ENCODE results near the gene SPINK1. TPM values are rescaled to one million over a fixed set of nuclear protein-coding genes. Genes with fewer than 3 reads are reported as not detected.
A peak's percentile ranks its signal among the peaks of the same experiment; 100 is the strongest.
"Not testable (repeated sequence)": the region's sequence is repeated elsewhere in the genome, so short reads cannot be mapped to it uniquely, and the experiment has no call there.

SPINK1 gene
- total and polyA plus RNA-seq, 5 donors from 2014 or later: not detected

GRCh38 chr5:147874118-147874875 lies 42.8 kb upstream of the SPINK1 start:
- H3K4me1 ChIP-seq (ENCODE audit: control insufficient read depth, insufficient read depth, low read length, poor library complexity, severe bottlenecking); H3K36me3 ChIP-seq (ENCODE audit: control insufficient read depth, insufficient read depth, low read length); H3K9me3 ChIP-seq (ENCODE audit: control insufficient read depth in 2 of 2, low read length in 2 of 2); DNase-seq; H3K9me3 Mint-ChIP-seq; H3K36me3 Mint-ChIP-seq; H3K4me3 Mint-ChIP-seq; H3K27me3 ChIP-seq (ENCODE audit: control insufficient read depth, insufficient read depth, low read length); H3K4me3 ChIP-seq (ENCODE audit: low read depth, low read length); H3K4me1 Mint-ChIP-seq; H3K27me3 Mint-ChIP-seq; ATAC-seq (ENCODE audit: low read depth in 2 of 2); H3K27ac ChIP-seq (ENCODE audit: insufficient read depth, low read length, poor library complexity, severe bottlenecking): not testable (repeated sequence)
- peak overlapping the region in 1 of 3 donors; percentile 64 for H3K27ac Mint-ChIP-seq

- not testable (repeated sequence) for H3K4me1 ChIP-seq (ENCODE audit: control insufficient read depth, insufficient read depth, low read length, poor library complexity, severe bottlenecking); H3K4me3 Mint-ChIP-seq; H3K4me3 ChIP-seq (ENCODE audit: low read depth, low read length); H3K27ac Mint-ChIP-seq; H3K4me1 Mint-ChIP-seq; H3K27ac ChIP-seq (ENCODE audit: insufficient read depth, low read length, poor library complexity, severe bottlenecking); ATAC-seq (ENCODE audit: low read depth in 2 of 2); H3K36me3 ChIP-seq (ENCODE audit: control insufficient read depth, insufficient read depth, low read length); H3K27me3 ChIP-seq (ENCODE audit: control insufficient read depth, insufficient read depth, low read length); H3K27me3 Mint-ChIP-seq; H3K36me3 Mint-ChIP-seq; H3K9me3 Mint-ChIP-seq; DNase-seq; H3K9me3 ChIP-seq (ENCODE audit: control insufficient read depth in 2 of 2, low read length in 2 of 2)
Measured at GRCh38 chr5:147872744-147873435, 41.4 kb upstream of the SPINK1 start.

- not testable (repeated sequence) for H3K4me1 ChIP-seq (ENCODE audit: control insufficient read depth, insufficient read depth, low read length, poor library complexity, severe bottlenecking); H3K27ac Mint-ChIP-seq; H3K36me3 ChIP-seq (ENCODE audit: control insufficient read depth, insufficient read depth, low read length); H3K9me3 ChIP-seq (ENCODE audit: control insufficient read depth in 2 of 2, low read length in 2 of 2); H3K36me3 Mint-ChIP-seq; H3K27ac ChIP-seq (ENCODE audit: insufficient read depth, low read length, poor library complexity, severe bottlenecking); H3K4me1 Mint-ChIP-seq; H3K9me3 Mint-ChIP-seq; H3K27me3 Mint-ChIP-seq; H3K4me3 Mint-ChIP-seq; ATAC-seq (ENCODE audit: low read depth in 2 of 2); H3K4me3 ChIP-seq (ENCODE audit: low read depth, low read length); DNase-seq; H3K27me3 ChIP-seq (ENCODE audit: control insufficient read depth, insufficient read depth, low read length)
Measured at GRCh38 chr5:147871980-147872549, 40.6 kb upstream of the SPINK1 start.

GRCh38 chr5:147869892-147870291 lies 38.4 kb upstream of the SPINK1 start:
- H3K27me3 Mint-ChIP-seq; H3K27me3 ChIP-seq (ENCODE audit: control insufficient read depth, insufficient read depth, low read length); H3K27ac ChIP-seq (ENCODE audit: insufficient read depth, low read length, poor library complexity, severe bottlenecking); DNase-seq; H3K4me1 Mint-ChIP-seq; ATAC-seq (ENCODE audit: low read depth in 2 of 2); H3K9me3 Mint-ChIP-seq; H3K9me3 ChIP-seq (ENCODE audit: control insufficient read depth in 2 of 2, low read length in 2 of 2); H3K4me1 ChIP-seq (ENCODE audit: control insufficient read depth, insufficient read depth, low read length, poor library complexity, severe bottlenecking); H3K36me3 Mint-ChIP-seq; H3K27ac Mint-ChIP-seq; H3K36me3 ChIP-seq (ENCODE audit: control insufficient read depth, insufficient read depth, low read length); H3K4me3 ChIP-seq (ENCODE audit: low read depth, low read length); H3K4me3 Mint-ChIP-seq: not testable (repeated sequence)

- no peak for ATAC-seq (ENCODE audit: low read depth in 2 of 2)
- Mint-ChIP-seq H3K27ac (no peak overlapping the region), H3K27me3 (no peaks in the 10 kb centered on the region), H3K4me3 (no peak overlapping the region), H3K9me3 (peaks cover 0 to 8% (median 0%) of the 10 kb centered on the region in 7 donors), H3K4me1 (no peaks in the 10 kb centered on the region), H3K36me3 (no peaks in the 10 kb centered on the region)
- H3K27me3 ChIP-seq (ENCODE audit: control insufficient read depth, insufficient read depth, low read length): no peaks in the 10 kb centered on the region
- no peak for DNase-seq
- no peaks in the 10 kb centered on the region for H3K36me3 ChIP-seq (ENCODE audit: control insufficient read depth, insufficient read depth, low read length)
- no peak overlapping the region for H3K27ac ChIP-seq (ENCODE audit: insufficient read depth, low read length, poor library complexity, severe bottlenecking)
- no peak overlapping the region for H3K4me3 ChIP-seq (ENCODE audit: low read depth, low read length)
- H3K4me1 ChIP-seq (ENCODE audit: control insufficient read depth, insufficient read depth, low read length, poor library complexity, severe bottlenecking): no peaks in the 10 kb centered on the region
- H3K9me3 ChIP-seq (ENCODE audit: control insufficient read depth in 2 of 2, low read length in 2 of 2): no peaks in the 10 kb centered on the region
Measured at GRCh38 chr5:147869112-147869511, 37.6 kb upstream of the SPINK1 start.

- H3K36me3 ChIP-seq (ENCODE audit: control insufficient read depth, insufficient read depth, low read length): no peaks in the 10 kb centered on the region
- Mint-ChIP-seq H3K4me1 (no peaks in the 10 kb centered on the region), H3K27me3 (peaks cover under 1% of the 10 kb centered on the region), H3K27ac (no peak overlapping the region), H3K36me3 (no peaks in the 10 kb centered on the region), H3K9me3 (peaks cover 0 to 4% (median 0%) of the 10 kb centered on the region in 7 donors), H3K4me3 (no peak overlapping the region)
- H3K27me3 ChIP-seq (ENCODE audit: control insufficient read depth, insufficient read depth, low read length): peaks cover under 1% of the 10 kb centered on the region
- no peak overlapping the region for H3K27ac ChIP-seq (ENCODE audit: insufficient read depth, low read length, poor library complexity, severe bottlenecking)
- no peaks in the 10 kb centered on the region for H3K4me1 ChIP-seq (ENCODE audit: control insufficient read depth, insufficient read depth, low read length, poor library complexity, severe bottlenecking)
- no peaks in the 10 kb centered on the region for H3K9me3 ChIP-seq (ENCODE audit: control insufficient read depth in 2 of 2, low read length in 2 of 2)
- no peak for DNase-seq
- no peak overlapping the region for H3K4me3 ChIP-seq (ENCODE audit: low read depth, low read length)
- no peak for ATAC-seq (ENCODE audit: low read depth in 2 of 2)
Measured at GRCh38 chr5:147863454-147864158, 32.1 kb upstream of the SPINK1 start.

GRCh38 chr5:147860641-147861025 lies 29.2 kb upstream of the SPINK1 start:
- H3K4me1 Mint-ChIP-seq: peaks cover 0 to 5% (median 0%) of the 10 kb centered on the region in 4 donors
- no peak overlapping the region for H3K4me3 ChIP-seq (ENCODE audit: low read depth, low read length)
- no peak overlapping the region for H3K27ac ChIP-seq (ENCODE audit: insufficient read depth, low read length, poor library complexity, severe bottlenecking)
- H3K27me3 Mint-ChIP-seq: peaks cover 8% of the 10 kb centered on the region
- no peaks in the 10 kb centered on the region for H3K36me3 ChIP-seq (ENCODE audit: control insufficient read depth, insufficient read depth, low read length)
- peaks cover 4% of the 10 kb centered on the region for H3K27me3 ChIP-seq (ENCODE audit: control insufficient read depth, insufficient read depth, low read length)
- no peaks in the 10 kb centered on the region for H3K36me3 Mint-ChIP-seq
- peaks cover 0 to 4% (median 0%) of the 10 kb centered on the region in 7 donors for H3K9me3 Mint-ChIP-seq
- no peak for DNase-seq
- H3K27ac Mint-ChIP-seq: no peak overlapping the region
- H3K9me3 ChIP-seq (ENCODE audit: control insufficient read depth in 2 of 2, low read length in 2 of 2): no peaks in the 10 kb centered on the region
- H3K4me3 Mint-ChIP-seq: no peak overlapping the region
- H3K4me1 ChIP-seq (ENCODE audit: control insufficient read depth, insufficient read depth, low read length, poor library complexity, severe bottlenecking): no peaks in the 10 kb centered on the region
- ATAC-seq (ENCODE audit: low read depth in 2 of 2): no peak
